Tibial artery (tissue), 4 donors: ENCODE data around the gene XRN2.

Experiments
- DNase-seq, 2 donors: peaks; one replicate each; pipeline ENCODE4 v3.0.0-alpha.2; 2019
- H3K27ac ChIP-seq, 2 donors: fragments of 200-600 bp; sonication (generic) in 1 of 2; 1 replicate in 1 of 2; 2 replicates in 1 of 2; pipeline ENCODE4 v1.5.1; 2018 to 2019; ENCODE audit warnings: mild to moderate bottlenecking in 1 of 2
- H3K27me3 ChIP-seq, 2 donors: fragments of 200-600 bp; sonication (generic) in 1 of 2; one replicate each; pipeline versions ENCODE4 v1.5.1 to v1.6.0; 2016 to 2019
- H3K36me3 ChIP-seq, 3 donors: fragments of 200-600 bp; sonication (generic) in 2 of 3; one replicate each; pipeline ENCODE4 v1.5.1; 2016 to 2019; ENCODE audit warnings: mild to moderate bottlenecking in 2 of 3
- H3K4me1 ChIP-seq, 4 donors: fragments of 200-600 bp; sonication (generic) in 2 of 4; 1 replicate in 3 of 4; 2 replicates in 1 of 4; pipeline ENCODE4 v1.5.1; 2016 to 2019
- H3K4me3 ChIP-seq, 2 donors: fragments of 200-600 bp; sonication (generic) in 1 of 2; 1 replicate in 1 of 2; 2 replicates in 1 of 2; pipeline ENCODE4 v1.5.1; 2018 to 2019; ENCODE audit warnings: mild to moderate bottlenecking in 2 of 2
- H3K9me3 ChIP-seq, 3 donors: fragments of 200-600 bp; sonication (generic) in 1 of 3; one replicate each; pipeline ENCODE4 v1.5.1; 2016 to 2019
- CTCF ChIP-seq, 2 experiments: fragments of 200-600 bp in 1 of 2; fragments of 450-650 bp in 1 of 2; IDR thresholded peaks; one replicate each; pipeline ENCODE4 v1.5.1; 2017 to 2019; ENCODE audit warnings: antibody characterized with exemption in 2 of 2, mild to moderate bottlenecking in 1 of 2, moderate library complexity in 1 of 2
- intact Hi-C: fragments of 100-400 bp; cut with DNase I; formaldehyde crosslinking; loops from one replicate; pipeline ENCODE4 v1.15.0; 2023; ENCODE audit warnings: low total_unique reads

The XRN2 gene

DNA sequence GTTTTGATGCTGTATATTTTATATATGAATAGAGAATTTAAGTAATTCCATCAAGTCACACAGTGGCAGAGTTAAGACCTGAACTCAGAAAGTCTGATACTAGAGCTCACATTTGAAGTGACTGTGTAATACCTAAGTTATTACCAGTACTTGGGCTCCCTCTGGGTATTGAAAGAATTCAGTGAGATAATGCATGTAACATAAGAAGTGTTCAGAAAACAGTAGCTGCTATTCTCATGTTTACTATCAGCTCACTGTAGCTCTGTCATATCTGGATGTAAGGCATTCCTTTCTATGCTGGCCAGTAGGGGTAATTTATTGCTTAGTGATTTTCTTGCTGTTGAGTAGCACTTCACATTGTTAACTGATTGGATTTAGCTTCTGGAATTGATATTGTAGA, 49.6 kb downstream of the XRN2 start:
- Histone ChIP-seq H3K36me3 (peaks cover 36 to 53% (median 50%) of the 10 kb centered on the region in 3 donors), H3K9me3 (no peaks in the 10 kb centered on the region), H3K4me1 (no peaks in the 10 kb centered on the region), H3K4me3 (no peak overlapping the region), H3K27ac (no peak overlapping the region), H3K27me3 (no peaks in the 10 kb centered on the region)
- DNase-seq, result no peak
- intact Hi-C loops, result no loop called here
- no peak for TF ChIP-seq CTCF (IDR thresholded peaks at IDR 0.05)

DNA sequence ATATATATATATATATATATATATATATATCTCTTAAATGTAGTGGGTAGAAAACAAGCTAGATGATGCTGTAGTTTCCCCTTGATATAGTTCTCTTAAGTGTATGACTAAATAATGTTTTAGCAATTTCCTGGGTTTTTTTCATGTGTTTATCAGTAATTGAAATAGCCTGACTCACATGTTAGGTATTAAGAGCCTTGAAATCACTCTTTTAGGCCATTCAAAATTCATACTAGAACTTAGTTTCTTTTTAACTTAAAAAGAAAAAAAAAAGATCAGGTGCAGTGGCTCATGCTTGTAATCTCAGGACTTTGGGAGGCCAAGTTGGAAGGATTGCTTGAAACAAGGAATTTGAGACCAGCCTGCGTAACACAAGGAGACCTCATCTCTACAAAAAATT, 50.1 kb downstream of the XRN2 start:
- no peak for DNase-seq
- H3K27ac ChIP-seq, result no peak overlapping the region
- no peak for TF ChIP-seq CTCF (IDR thresholded peaks at IDR 0.05)
- peaks cover 42 to 53% (median 51%) of the 10 kb centered on the region in 3 donors for H3K36me3 ChIP-seq
- no peaks in the 10 kb centered on the region for H3K9me3 ChIP-seq
- no peaks in the 10 kb centered on the region for H3K27me3 ChIP-seq
- H3K4me3 ChIP-seq, result no peak overlapping the region
- intact Hi-C loops, result no loop called here
- H3K4me1 ChIP-seq, result no peaks in the 10 kb centered on the region

GRCh38 chr20:21355981-21356380, 52.9 kb downstream of the XRN2 start:
- Histone ChIP-seq H3K9me3 (no peaks in the 10 kb centered on the region), H3K36me3 (peaks cover 50 to 59% (median 58%) of the 10 kb centered on the region in 3 donors), H3K4me3 (no peak overlapping the region), H3K27me3 (no peaks in the 10 kb centered on the region), H3K4me1 (no peaks in the 10 kb centered on the region), H3K27ac (no peak overlapping the region)
- intact Hi-C loops, result no loop called here
- no peak for DNase-seq
- no peak for TF ChIP-seq CTCF (IDR thresholded peaks at IDR 0.05)

GRCh38 chr20:21356386-21356785, 53.3 kb downstream of the XRN2 start:
- no peak overlapping the region for H3K4me3 ChIP-seq
- peaks cover 50 to 62% (median 60%) of the 10 kb centered on the region in 3 donors for H3K36me3 ChIP-seq
- intact Hi-C loops, result no loop called here
- no peaks in the 10 kb centered on the region for H3K27me3 ChIP-seq
- no peaks in the 10 kb centered on the region for H3K4me1 ChIP-seq
- H3K27ac ChIP-seq, result no peak overlapping the region
- no peak for DNase-seq
- H3K9me3 ChIP-seq, result no peaks in the 10 kb centered on the region
- no peak for TF ChIP-seq CTCF (IDR thresholded peaks at IDR 0.05)

- Histone ChIP-seq H3K27me3 (no peaks in the 10 kb centered on the region), H3K4me1 (no peaks in the 10 kb centered on the region), H3K27ac (no peak overlapping the region), H3K36me3 (peaks cover 57 to 70% (median 68%) of the 10 kb centered on the region in 3 donors), H3K4me3 (no peak overlapping the region), H3K9me3 (no peaks in the 10 kb centered on the region)
- intact Hi-C loops, result no loop called here
- no peak for TF ChIP-seq CTCF (IDR thresholded peaks at IDR 0.05)
- no peak for DNase-seq
Measured at GRCh38 chr20:21357844-21358243, 54.7 kb downstream of the XRN2 start.

DNA sequence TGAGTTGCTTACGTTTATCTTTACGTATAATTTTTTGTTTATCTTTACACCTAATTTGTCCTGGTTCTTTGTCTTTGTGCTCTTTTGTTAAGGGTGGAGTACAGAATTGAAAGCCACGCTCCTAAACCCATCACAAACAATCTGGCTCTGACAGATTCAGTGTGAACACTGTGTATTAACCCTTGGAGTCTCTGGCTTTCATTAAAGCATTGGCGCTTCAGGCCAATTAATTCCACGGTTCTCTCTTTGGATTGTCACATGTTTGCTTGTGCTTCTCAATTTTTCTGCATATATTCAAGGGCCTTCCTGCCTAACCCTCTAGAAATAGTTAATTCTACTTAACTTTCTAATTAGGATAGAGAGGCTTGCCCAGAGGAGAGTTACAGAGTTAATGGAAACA, 55.6 kb downstream of the XRN2 start:
- peaks cover 64 to 74% (median 73%) of the 10 kb centered on the region in 3 donors for H3K36me3 ChIP-seq
- DNase-seq, result no peak
- no peaks in the 10 kb centered on the region for H3K4me1 ChIP-seq

More for the DNA sequence above, 55.6 kb downstream of the XRN2 start:
- Histone ChIP-seq H3K4me3 (no peak overlapping the region), H3K27ac (no peak overlapping the region), H3K27me3 (no peaks in the 10 kb centered on the region), H3K9me3 (no peaks in the 10 kb centered on the region)
- intact Hi-C loops, result no loop called here
- TF ChIP-seq CTCF (IDR thresholded peaks at IDR 0.05), result no peak
